Endothelial cell of umbilical vein (primary cell): ENCODE measurements around the gene PRCD. TPM values are rescaled to one million over a fixed set of nuclear protein-coding genes. Genes with fewer than 3 reads are reported as not detected.

Experiments
- BruUV-seq: library from RNA; stranded (reverse); fragments of 400-500 nt; replicated peaks from 2 replicates; lab custom pipeline; 2021; lab: Mats Ljungman, UMichigan
- CTCF ChIA-PET: fragments of 300-600, 350-600 bp; sonication (Branson Sonifier 250); formaldehyde crosslinking; loops from one replicate; lab custom pipeline; 2021; ENCODE audit warnings: antibody characterized with exemption, inconsistent platforms; lab: Charles Lee
- POLR2A ChIA-PET: fragments of 300-600, 350-600 bp; sonication (Branson Sonifier 250); formaldehyde crosslinking; loops from one replicate; lab custom pipeline; 2021; ENCODE audit warnings: antibody characterized with exemption, inconsistent platforms; lab: Charles Lee
- DNase-seq: peaks from one replicate; pipeline ENCODE4 v3.0.0-alpha.2; 2011; ENCODE audit warnings: low read depth, low spot score
- FAIRE-seq: peaks from 2 replicates; lab custom pipeline; 2011; peaks lifted over from hg19 to GRCh38; lab: Jason Lieb, UNC
- H2AFZ ChIP-seq: 2 replicates; pipeline ENCODE4 v1.6.0; 2012; ENCODE audit warnings: low read depth, low read length, control low read depth, inconsistent platforms
- H3K27ac ChIP-seq: 2 replicates; pipeline ENCODE4 v1.5.1; 2011; ENCODE audit warnings: low read depth, mild to moderate bottlenecking, control low read depth, low read length, moderate library complexity; ENCODE audit not compliant: insufficient read depth
- H3K27me3 ChIP-seq, 2 experiments: 2 replicates each; pipeline versions ENCODE4 v1.6.0 to v1.6.1; 2011; ENCODE audit warnings: low read length in 2 of 2, mixed read lengths in 1 of 2; ENCODE audit not compliant: control insufficient read depth in 2 of 2, insufficient read depth in 2 of 2
- H3K36me3 ChIP-seq, 2 experiments: 2 replicates in 1 of 2; 3 replicates in 1 of 2; pipeline ENCODE4 v1.5.1; 2011; ENCODE audit warnings: low read length in 2 of 2, mild to moderate bottlenecking in 1 of 2, moderate library complexity in 1 of 2; ENCODE audit not compliant: control insufficient read depth in 2 of 2, insufficient read depth in 2 of 2; ENCODE audit errors: extremely low read depth in 1 of 2
- H3K4me1 ChIP-seq: 3 replicates; pipeline ENCODE4 v1.5.1; 2011; ENCODE audit warnings: mild to moderate bottlenecking, low read length; ENCODE audit not compliant: control insufficient read depth, insufficient read depth; ENCODE audit errors: extremely low read depth
- H3K4me2 ChIP-seq: 2 replicates; pipeline ENCODE4 v1.6.1; 2011; ENCODE audit warnings: low read length, control low read depth, mixed read lengths; ENCODE audit not compliant: insufficient read depth
- H3K4me3 ChIP-seq, 3 experiments: fragments of 200-600 bp in 1 of 3; sonication (generic), shearing (Covaris generic) in 1 of 3; replicated peaks in 1 of 3; 2 replicates each; pipeline ENCODE4 v1.5.1; 2011 to 2016; ENCODE audit warnings: control low read depth in 3 of 3, low read length in 3 of 3, mild to moderate bottlenecking in 2 of 3, inconsistent platforms in 1 of 3, low read depth in 1 of 3, moderate library complexity in 1 of 3; ENCODE audit not compliant: insufficient read depth in 1 of 3
- H3K79me2 ChIP-seq: 2 replicates; pipeline ENCODE4 v1.6.0; 2012; ENCODE audit warnings: low read length, inconsistent platforms; ENCODE audit not compliant: control insufficient read depth, insufficient read depth
- H3K9ac ChIP-seq: replicated peaks from 2 replicates; pipeline ENCODE3; 2011; ENCODE audit warnings: low read length, control low read depth; ENCODE audit not compliant: insufficient read depth; ENCODE audit errors: extremely low read depth
- H3K9me1 ChIP-seq: replicated peaks from 3 replicates; pipeline ENCODE4 v1.6.0; 2011; ENCODE audit warnings: mild to moderate bottlenecking, low read length; ENCODE audit not compliant: control insufficient read depth, insufficient read depth; ENCODE audit errors: extremely low read depth
- H3K9me3 ChIP-seq: replicated peaks from 2 replicates; pipeline ENCODE4 v1.5.1; 2012; ENCODE audit warnings: low read length, inconsistent platforms; ENCODE audit not compliant: control insufficient read depth, insufficient read depth
- H4K20me1 ChIP-seq: replicated peaks from 2 replicates; pipeline ENCODE3; 2011; ENCODE audit warnings: mild to moderate bottlenecking, low read length; ENCODE audit not compliant: control insufficient read depth, insufficient read depth; ENCODE audit errors: extremely low read depth
- CTCF ChIP-seq, 2 donors: IDR thresholded peaks; 1 replicate in 1 of 2; 2 replicates in 1 of 2; pipeline ENCODE4 v1.5.1; 2011; ENCODE audit warnings: low read length in 2 of 2, mild to moderate bottlenecking in 2 of 2, moderate library complexity in 2 of 2, control low read depth in 1 of 2, inconsistent platforms in 1 of 2, low read depth in 1 of 2; ENCODE audit not compliant: insufficient read depth in 1 of 2; ENCODE audit errors: extremely low read depth in 1 of 2
- GATA2 ChIP-seq: IDR thresholded peaks from 2 replicates; pipeline ENCODE4 v1.7.0; 2011; ENCODE audit warnings: low read depth, mild to moderate bottlenecking, moderate library complexity, mixed read lengths, low read length; ENCODE audit not compliant: insufficient read length, insufficient read depth
- JUN ChIP-seq: IDR thresholded peaks from 2 replicates; pipeline ENCODE4 v1.6.1; 2011; ENCODE audit warnings: borderline replicate concordance, low read depth; ENCODE audit not compliant: insufficient read length, insufficient read depth
- MYC ChIP-seq: IDR thresholded peaks from one replicate; pipeline ENCODE4 v1.6.1; 2011; ENCODE audit warnings: mild to moderate bottlenecking, low read depth, low read length
- POLR2A ChIP-seq: IDR thresholded peaks from 2 replicates; pipeline ENCODE4 v1.6.1; 2012; ENCODE audit warnings: low read depth, mild to moderate bottlenecking, control low read depth, low read length
- POLR2AphosphoS5 ChIP-seq: IDR thresholded peaks from 2 replicates; pipeline ENCODE4 v1.6.1; 2012; ENCODE audit warnings: low read depth, mild to moderate bottlenecking, control low read depth, low read length, moderate library complexity; ENCODE audit not compliant: insufficient read depth
- dilution Hi-C: fragments of 300-500 bp; cut with MboI; formaldehyde crosslinking; loops from one replicate; pipeline ENCODE4 v1.15.0; 2019; ENCODE audit warnings: low sequenced_read_pairs; ENCODE audit not compliant: extremely low pct_ligation_motif_present
- intact Hi-C: fragments of 100-400 bp; cut with micrococcal nuclease; formaldehyde crosslinking; loops from one replicate; pipeline ENCODE4 v1.10.0; 2022
- polyA plus RNA-seq, 4 experiments: library from polyadenylated mRNA; depleted of rRNA in 3 of 4; stranded (reverse) in 3 of 4; unstranded in 1 of 4; fragments of >200 nt; gene quantifications; 2 replicates each; pipeline versions ENCODE4 v1.2.1 to v1.2.3, GENCODE V29; 2011 to 2012; ENCODE audit warnings: missing spikeins in 1 of 4
- total RNA-seq: library from RNA; stranded (reverse); gene quantifications from 2 replicates; pipeline ENCODE4 v1.2.3, GENCODE V29; 2021
- TF ChIP-seq, protein P1 (sequence below): IDR thresholded peaks from 2 replicates; pipeline ENCODE4 v1.6.1; 2011; ENCODE audit not compliant: insufficient read depth, insufficient read length

Gene PRCD
- total and polyA plus RNA-seq, 2 donors (not counting 3 experiments of a cell fraction or from before 2014, with no cell fraction given), result not detected

GRCh38 chr17:76561332-76561731, 21.5 kb downstream of the PRCD start:
- dilution Hi-C loops (no loop called here), intact Hi-C loops (no loop called here)
- no peaks in the 10 kb centered on the region for H3K9me3 ChIP-seq
- BruUV-seq, result no TSS peak
- H3K9me1 ChIP-seq, result no peaks in the 10 kb centered on the region
- no peaks in the 10 kb centered on the region for H3K27me3 ChIP-seq
- peak overlapping the region; percentile 97 for H3K4me2 ChIP-seq
- FAIRE-seq (peak; percentile 67), DNase-seq (peak; percentile 77)
- TF ChIP-seq MYC, result no peak
- TF ChIP-seq GATA2, result no peak
- TF ChIP-seq POLR2A, result no peak
- TF ChIP-seq POLR2AphosphoS5, result no peak
- TF ChIP-seq, protein P1, sequence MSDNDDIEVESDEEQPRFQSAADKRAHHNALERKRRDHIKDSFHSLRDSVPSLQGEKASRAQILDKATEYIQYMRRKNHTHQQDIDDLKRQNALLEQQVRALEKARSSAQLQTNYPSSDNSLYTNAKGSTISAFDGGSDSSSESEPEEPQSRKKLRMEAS, result no peak
- TF ChIP-seq JUN, result no peak
- no peak for TF ChIP-seq CTCF (IDR thresholded peaks at IDR 0.05; ENCODE audit: extremely low read depth in 1 of 2, insufficient read depth in 1 of 2, low read depth in 1 of 2, low read length in 2 of 2)
- peaks cover 5 to 7% of the 10 kb centered on the region in 2 experiments for H3K36me3 ChIP-seq
- H3K27ac ChIP-seq, result peak overlapping the region; percentile 82
- peak overlapping the region; percentile 68 for H3K9ac ChIP-seq
- H2AFZ ChIP-seq, result no peak overlapping the region
- ChIA-PET CTCF (interaction anchor here (1.1 to 8.8 kb wide), 6 partner anchors 14 to 120 kb away, joined by 4 to 121 read pairs (median 6); partner anchors contain the start of gene ST6GALNAC2), POLR2A (interaction anchor here (0.7 kb wide), 1 partner anchor 1473 kb away, joined by 4 read pairs; no protein-coding TSS in a partner anchor)
- peaks cover 45% of the 10 kb centered on the region for H3K79me2 ChIP-seq
- H3K4me3 ChIP-seq, result peak overlapping the region in 1 of 3 experiments; percentile 32
- H3K4me1 ChIP-seq, result peaks cover 47% of the 10 kb centered on the region
- H4K20me1 ChIP-seq, result no peaks in the 10 kb centered on the region
